ENCODE results near the gene DIP2C. TPM values are rescaled to one million over a fixed set of nuclear protein-coding genes. Genes with fewer than 3 reads are reported as not detected.
"Not testable (repeated sequence)": the region's sequence is repeated elsewhere in the genome, so short reads cannot be mapped to it uniquely, and the experiment has no call there.

DIP2C gene
- polyA plus RNA-seq, 1 donor from 2014 or later: 1.4 TPM

DNA sequence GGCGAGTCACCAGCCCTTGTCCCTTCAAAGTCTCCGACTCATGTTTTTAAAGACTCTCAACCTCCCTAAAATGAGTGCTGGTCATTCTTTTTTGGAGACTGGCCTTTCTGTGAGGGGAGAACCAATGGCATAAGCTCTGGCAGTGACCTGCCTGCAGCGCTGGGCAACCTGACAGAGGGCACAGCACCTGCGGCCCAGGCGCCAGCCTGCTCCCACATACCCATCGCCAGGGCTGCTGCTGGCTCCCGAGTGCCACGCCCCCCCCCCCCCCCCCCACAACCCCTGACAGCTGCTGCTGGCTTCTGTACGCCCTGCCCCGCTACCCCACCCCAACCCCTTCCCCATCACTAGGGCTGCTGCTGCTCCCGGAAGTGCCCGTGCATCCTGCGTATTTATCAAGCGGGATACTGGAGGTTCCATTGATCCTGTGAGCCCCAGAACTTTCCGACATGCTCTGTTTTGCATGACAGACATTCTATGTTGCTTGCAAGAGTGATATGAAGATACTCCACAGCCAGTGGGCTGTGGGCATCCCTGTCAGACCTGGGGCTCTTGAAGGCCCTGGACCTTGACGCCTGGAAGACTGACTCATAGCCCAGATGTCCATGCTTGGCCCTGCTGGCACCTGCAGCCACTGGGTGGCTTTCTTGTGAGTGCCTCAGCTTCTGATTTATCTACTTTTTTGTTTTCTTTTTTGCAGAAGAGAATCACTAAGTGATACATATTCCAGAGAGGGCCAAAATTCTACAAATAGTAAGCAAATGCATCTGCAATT lies 310.4 kb downstream of the DIP2C start:
- Mint-ChIP-seq H3K27ac (no peak overlapping the region), H3K4me1 (peaks cover 0 to 1% (median 0%) of the 10 kb centered on the region in 3 donors), H3K9me3 (peaks cover 0 to 5% (median 0%) of the 10 kb centered on the region in 3 donors), H3K36me3 (peaks cover 8% of the 10 kb centered on the region), H3K4me3 (no peak overlapping the region), H3K27me3 (peaks cover 2% of the 10 kb centered on the region)

DNA sequence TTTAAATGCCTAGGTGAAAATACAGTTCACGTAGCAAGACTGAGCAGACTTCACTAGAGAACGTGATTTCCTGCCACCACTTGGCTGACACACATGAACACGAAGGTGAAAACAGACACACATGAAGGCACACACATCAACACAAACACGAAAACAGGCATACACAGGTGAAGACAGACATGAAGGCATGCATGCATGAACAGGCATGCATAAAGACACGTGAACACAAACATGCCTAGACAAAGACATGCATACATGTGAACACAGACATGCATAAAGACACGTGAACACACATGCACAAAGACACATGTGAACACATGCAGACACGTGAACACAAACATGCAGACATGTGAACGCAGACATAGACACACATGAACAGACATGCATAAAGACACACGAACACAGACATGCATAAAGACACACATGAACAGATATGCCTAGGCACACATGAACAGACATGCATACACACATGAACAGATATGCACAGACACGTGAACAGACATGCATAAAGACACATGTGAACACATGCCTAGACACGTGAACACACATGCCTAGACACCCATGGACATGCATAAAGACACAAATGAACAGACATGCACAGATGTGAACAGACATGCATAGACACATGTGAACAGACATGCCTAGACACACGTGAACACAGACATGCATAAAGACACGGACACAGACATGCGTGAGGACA lies 311.1 kb downstream of the DIP2C start:
- H3K4me1 Mint-ChIP-seq: no peaks in the 10 kb centered on the region
- H3K36me3 Mint-ChIP-seq: peaks cover 6% of the 10 kb centered on the region
- peaks cover 0 to 5% (median 0%) of the 10 kb centered on the region in 3 donors for H3K9me3 Mint-ChIP-seq
- H3K27ac Mint-ChIP-seq: no peak overlapping the region
- H3K27me3 Mint-ChIP-seq: no peaks in the 10 kb centered on the region
- no peak overlapping the region for H3K4me3 Mint-ChIP-seq

DNA sequence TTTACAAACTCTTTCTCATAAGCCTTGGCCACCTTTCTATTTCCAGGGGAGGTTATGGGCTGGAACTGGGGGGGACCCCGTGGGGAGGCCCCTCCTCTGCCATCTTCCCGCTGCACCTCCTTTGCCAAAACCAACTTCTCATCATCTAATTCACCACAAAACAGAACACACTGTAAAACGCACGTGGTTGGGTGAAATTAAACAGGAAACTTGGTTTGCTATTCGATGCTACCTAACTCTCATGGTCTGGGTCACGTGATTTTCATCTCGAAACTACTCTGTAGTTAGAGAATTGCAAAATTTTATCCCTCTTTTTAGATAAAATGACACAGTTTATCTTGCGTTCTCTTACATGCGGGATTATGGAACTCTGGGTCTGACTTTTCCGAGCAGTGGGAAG lies 312.2 kb downstream of the DIP2C start:
- Mint-ChIP-seq H3K36me3 (peaks cover 6% of the 10 kb centered on the region), H3K4me1 (no peaks in the 10 kb centered on the region), H3K4me3 (no peak overlapping the region), H3K9me3 (peaks cover 0 to 5% (median 0%) of the 10 kb centered on the region in 3 donors), H3K27me3 (no peaks in the 10 kb centered on the region), H3K27ac (no peak overlapping the region)

DNA sequence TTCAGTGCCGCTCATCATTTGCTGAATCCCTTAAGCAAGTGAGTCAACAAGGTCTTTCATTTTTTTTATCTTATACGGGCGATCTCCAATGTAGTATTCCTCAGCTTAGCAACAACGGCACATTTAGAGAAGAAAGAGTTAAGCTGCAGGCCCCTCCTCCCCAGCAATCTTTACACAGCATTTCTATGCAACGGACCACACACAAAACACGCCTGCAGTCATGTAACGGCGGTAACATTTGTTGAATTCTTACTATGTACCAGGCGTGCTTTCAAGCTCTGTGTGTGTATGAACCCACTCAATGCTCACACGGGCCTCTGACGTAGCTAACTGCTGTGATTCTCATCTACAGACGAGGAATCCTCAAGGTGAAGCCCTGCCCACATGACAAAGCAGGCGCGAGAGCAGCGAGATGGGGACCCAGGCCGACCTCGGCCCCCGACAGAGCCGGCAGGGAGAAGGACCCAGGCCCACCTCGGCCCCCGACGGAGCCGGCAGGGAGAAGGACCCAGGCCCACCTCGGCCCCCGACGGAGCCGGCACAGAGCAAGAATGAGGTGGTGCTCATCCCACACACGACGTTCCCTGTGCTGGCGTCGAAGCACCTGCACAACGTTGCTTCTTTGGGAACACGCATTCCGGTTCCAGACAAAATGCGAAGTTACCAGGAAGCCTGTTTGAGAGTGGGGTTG lies 313.5 kb downstream of the DIP2C start:
- H3K4me3 Mint-ChIP-seq: no peak overlapping the region

DNA sequence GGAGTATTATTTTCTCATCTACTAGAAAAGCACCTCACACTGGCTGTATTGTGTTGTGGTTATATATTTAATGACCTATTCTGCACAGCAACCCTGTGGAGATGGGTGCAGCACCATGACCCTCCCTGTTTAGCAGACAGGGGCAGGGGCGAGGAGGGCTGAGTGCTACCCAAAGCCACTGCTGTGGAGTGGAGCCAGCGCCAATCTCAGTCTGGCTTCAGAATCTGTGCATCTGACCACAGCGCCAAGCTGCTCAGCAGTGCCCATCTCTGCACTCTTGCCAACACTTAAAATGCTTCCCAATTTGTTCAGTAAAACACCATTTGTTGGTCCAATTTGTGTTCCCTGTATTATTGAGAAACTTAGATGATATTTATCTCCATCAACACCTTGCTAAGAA lies 315.1 kb downstream of the DIP2C start:
- H3K9me3 Mint-ChIP-seq: no peaks in the 10 kb centered on the region
- no peaks in the 10 kb centered on the region for H3K4me1 Mint-ChIP-seq
- no peak overlapping the region for H3K4me3 Mint-ChIP-seq
- H3K27ac Mint-ChIP-seq: no peak overlapping the region
- H3K36me3 Mint-ChIP-seq: peaks cover 5% of the 10 kb centered on the region
- no peaks in the 10 kb centered on the region for H3K27me3 Mint-ChIP-seq

More for the DNA sequence above, 313.5 kb downstream of the DIP2C start:
- H3K27ac Mint-ChIP-seq: no peak overlapping the region
- no peaks in the 10 kb centered on the region for H3K4me1 Mint-ChIP-seq
- no peaks in the 10 kb centered on the region for H3K9me3 Mint-ChIP-seq
- no peaks in the 10 kb centered on the region for H3K27me3 Mint-ChIP-seq
- H3K36me3 Mint-ChIP-seq: peaks cover 5% of the 10 kb centered on the region

DNA sequence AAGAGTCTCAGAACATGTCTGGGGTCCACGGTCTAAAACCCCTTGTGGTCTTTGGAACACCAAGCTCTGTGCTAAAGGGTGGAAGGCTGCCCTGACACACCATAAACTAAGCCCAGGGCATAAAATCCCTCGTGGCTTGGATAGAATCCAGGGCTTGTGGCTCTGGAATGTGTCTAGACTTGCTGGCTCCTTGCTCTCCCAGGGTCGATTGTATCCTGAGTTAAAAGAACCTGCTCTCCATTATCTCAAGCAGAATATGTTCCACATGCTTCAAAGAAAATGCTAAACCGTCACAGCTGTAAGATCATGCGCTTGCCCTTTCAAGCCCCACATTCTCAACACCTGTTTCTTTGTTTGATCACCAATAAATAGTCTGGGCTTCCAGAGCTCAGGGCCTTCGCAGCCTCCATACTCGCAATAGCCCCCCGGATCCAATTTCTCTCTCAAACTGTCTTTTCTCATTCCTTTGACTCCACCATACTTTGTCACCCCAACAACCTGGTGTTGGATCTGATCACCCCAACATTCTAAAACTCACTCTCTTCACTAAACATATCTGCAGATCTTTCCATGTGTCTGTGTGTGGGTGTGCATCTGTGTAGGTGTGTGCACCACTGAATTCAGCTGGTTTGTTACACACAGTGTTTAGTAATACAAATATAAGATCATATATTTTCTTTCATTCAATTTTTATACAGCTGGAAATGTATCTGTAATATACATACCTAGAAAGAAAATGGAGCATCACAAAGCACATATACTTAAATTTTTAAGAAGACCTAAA lies 315.8 kb downstream of the DIP2C start:
- no peaks in the 10 kb centered on the region for H3K9me3 Mint-ChIP-seq
- no peaks in the 10 kb centered on the region for H3K27me3 Mint-ChIP-seq
- H3K4me1 Mint-ChIP-seq: no peaks in the 10 kb centered on the region
- H3K4me3 Mint-ChIP-seq: no peak overlapping the region
- H3K27ac Mint-ChIP-seq: no peak overlapping the region
- H3K36me3 Mint-ChIP-seq: peaks cover 5% of the 10 kb centered on the region

DNA sequence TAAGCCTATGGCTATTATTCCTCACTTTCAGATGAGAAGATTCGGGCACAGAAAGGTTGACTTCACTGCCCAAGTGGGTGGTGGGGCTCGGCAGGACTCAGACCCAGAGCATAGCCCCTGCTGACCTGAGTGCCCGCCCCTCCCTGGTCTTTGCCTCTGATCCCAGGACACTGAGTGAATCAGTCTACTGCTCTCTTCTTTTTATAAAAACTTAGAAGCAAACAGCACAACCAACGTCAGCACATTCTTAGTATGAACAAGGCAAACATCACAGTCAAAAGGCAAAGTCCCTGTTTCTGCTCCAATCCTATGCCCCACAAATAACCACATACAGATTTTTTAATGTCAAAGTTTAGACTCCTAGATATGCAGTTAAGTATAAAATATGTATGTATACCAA lies 316.5 kb downstream of the DIP2C start:
- Mint-ChIP-seq H3K4me1 (no peaks in the 10 kb centered on the region), H3K27me3 (no peaks in the 10 kb centered on the region), H3K36me3 (peaks cover 5% of the 10 kb centered on the region)

DNA sequence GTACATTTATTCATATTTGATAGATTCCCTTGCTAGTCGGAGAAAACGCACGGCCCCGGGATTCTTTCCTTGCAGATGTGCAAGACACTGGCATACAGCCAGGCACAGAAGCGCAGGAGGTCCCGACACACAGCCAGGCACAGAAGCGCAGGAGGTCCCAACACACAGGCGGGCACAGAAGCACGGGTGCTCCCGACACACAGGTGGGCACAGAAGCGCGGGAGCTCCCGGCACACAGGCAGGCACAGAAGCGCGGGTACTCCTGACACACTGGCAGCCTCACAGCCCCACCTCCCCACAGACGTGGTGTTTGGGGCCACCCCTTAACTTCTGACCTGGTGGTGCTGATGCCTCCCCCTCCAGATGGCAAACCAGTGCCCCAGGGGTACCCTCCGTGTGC lies 316.9 kb downstream of the DIP2C start:
- H3K27ac Mint-ChIP-seq: no peak overlapping the region
- no peaks in the 10 kb centered on the region for H3K4me1 Mint-ChIP-seq
- no peak overlapping the region for H3K4me3 Mint-ChIP-seq
- H3K27me3 Mint-ChIP-seq: no peaks in the 10 kb centered on the region
- peaks cover 5% of the 10 kb centered on the region for H3K36me3 Mint-ChIP-seq
- H3K9me3 Mint-ChIP-seq: no peaks in the 10 kb centered on the region

More for the DNA sequence above, 316.5 kb downstream of the DIP2C start:
- Mint-ChIP-seq H3K4me3 (no peak overlapping the region), H3K9me3 (no peaks in the 10 kb centered on the region), H3K27ac (no peak overlapping the region)

DNA sequence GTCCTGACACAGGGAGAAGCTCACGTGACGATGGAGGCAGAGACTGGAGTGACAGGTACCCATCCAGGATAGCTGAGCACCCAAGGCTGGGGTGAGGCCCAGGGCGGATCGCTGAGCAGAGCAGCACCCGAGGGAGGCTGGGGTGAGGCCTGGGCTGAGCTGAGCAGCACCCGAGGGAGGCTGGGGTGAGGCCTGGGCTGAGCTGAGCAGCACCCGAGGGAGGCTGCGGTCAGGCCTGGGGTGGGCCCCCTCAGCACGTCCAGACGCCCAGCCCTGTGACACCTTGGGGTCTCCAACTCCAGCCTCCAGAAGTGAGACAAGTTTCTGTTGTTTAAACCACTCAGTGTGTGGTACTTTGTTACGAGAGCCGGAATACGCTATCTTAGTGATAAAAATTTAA lies 318.0 kb downstream of the DIP2C start:
- H3K27ac Mint-ChIP-seq: no peak overlapping the region
- H3K9me3 Mint-ChIP-seq: no peaks in the 10 kb centered on the region
- H3K36me3 Mint-ChIP-seq: peaks cover 5% of the 10 kb centered on the region
- no peaks in the 10 kb centered on the region for H3K4me1 Mint-ChIP-seq
- H3K4me3 Mint-ChIP-seq: no peak overlapping the region
- no peaks in the 10 kb centered on the region for H3K27me3 Mint-ChIP-seq

DNA sequence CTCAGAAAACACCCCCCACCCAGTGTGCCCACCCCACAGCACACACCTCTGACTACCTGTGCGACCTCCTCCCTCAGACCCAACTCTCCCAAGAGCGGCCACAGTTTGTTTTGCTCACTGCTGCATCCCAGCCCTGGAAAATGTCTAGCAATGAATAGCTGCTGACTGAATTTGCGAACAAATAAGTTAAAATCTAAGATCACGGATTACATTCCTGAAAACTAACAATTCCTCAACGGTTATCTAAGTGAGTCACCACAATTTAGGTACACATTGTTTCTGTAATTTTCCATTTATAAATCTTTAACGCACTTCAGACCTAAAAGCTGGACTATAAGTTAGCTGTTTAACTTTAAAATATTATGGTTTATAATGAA lies 319.0 kb downstream of the DIP2C start:
- H3K27ac Mint-ChIP-seq: no peak overlapping the region

DNA sequence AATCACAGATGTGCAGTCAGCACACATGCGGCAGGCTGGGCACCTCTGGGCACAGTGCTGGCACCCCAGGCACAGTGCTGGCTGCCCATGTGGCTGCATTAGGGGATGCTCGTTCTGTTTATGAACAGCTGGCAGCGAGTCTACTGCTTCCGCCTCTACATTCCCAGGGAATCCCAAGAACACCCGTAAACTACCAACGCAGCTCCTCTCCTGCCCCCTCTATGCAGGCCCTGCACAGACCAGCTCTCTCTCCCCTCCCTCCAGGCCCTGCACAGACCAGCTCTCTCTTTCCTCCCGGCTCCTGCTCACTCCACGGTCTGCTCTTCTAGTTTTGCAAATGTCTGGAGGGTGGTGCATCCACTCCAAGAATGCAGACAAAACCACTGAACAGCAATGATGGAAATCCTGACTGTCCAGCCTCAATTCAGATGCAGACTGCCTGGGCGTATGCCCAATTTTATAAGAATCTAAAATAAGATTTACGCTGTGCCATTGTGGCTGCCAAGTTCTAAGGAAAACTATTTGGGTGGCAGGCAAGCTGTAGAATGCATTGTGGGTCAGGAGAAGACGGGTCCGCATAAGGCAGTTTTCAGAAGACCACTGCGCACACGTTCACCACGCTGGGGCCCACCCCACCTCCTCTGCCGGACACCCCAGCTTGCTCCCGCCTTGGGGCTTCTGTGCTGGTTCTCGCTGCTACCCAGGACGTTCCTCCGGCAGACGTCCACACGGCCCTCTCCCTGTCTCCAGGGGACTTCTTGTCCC lies 319.6 kb downstream of the DIP2C start:
- Mint-ChIP-seq H3K4me3 (no peak overlapping the region), H3K36me3 (no peaks in the 10 kb centered on the region), H3K4me1 (peaks cover 0 to 3% (median 0%) of the 10 kb centered on the region in 3 donors), H3K27me3 (no peaks in the 10 kb centered on the region), H3K9me3 (no peaks in the 10 kb centered on the region), H3K27ac (no peak overlapping the region)

More for the DNA sequence above, 319.0 kb downstream of the DIP2C start:
- Mint-ChIP-seq H3K9me3 (no peaks in the 10 kb centered on the region), H3K27me3 (no peaks in the 10 kb centered on the region), H3K36me3 (peaks cover 1% of the 10 kb centered on the region), H3K4me1 (peaks cover 0 to 3% (median 0%) of the 10 kb centered on the region in 3 donors), H3K4me3 (no peak overlapping the region)

DNA sequence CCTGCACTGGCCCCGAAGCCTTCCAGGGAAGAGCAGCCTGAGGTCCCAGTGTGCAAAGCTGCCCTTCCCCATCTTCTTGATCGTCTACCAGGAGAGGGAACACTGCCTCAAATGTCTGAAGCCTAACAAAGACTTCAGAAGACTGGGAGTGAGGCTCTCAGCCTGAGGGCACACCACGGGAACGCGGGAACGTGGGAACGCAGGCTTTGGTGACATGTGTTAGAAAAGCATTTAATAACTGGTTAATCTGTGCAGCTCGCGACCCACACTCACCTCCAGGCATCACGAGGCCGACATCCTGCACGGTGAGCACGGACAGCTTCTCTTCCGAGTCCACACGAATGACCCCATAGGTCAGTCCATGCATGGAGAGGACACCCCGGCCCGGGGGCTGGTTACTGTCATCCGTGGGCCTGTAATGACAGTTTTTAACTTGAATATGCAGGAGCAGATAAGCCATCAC lies 320.2 kb downstream of the DIP2C start:
- Mint-ChIP-seq H3K36me3 (no peaks in the 10 kb centered on the region), H3K27ac (no peak overlapping the region), H3K9me3 (no peaks in the 10 kb centered on the region), H3K4me1 (peaks cover 0 to 3% (median 0%) of the 10 kb centered on the region in 3 donors), H3K27me3 (no peaks in the 10 kb centered on the region), H3K4me3 (no peak overlapping the region)

DNA sequence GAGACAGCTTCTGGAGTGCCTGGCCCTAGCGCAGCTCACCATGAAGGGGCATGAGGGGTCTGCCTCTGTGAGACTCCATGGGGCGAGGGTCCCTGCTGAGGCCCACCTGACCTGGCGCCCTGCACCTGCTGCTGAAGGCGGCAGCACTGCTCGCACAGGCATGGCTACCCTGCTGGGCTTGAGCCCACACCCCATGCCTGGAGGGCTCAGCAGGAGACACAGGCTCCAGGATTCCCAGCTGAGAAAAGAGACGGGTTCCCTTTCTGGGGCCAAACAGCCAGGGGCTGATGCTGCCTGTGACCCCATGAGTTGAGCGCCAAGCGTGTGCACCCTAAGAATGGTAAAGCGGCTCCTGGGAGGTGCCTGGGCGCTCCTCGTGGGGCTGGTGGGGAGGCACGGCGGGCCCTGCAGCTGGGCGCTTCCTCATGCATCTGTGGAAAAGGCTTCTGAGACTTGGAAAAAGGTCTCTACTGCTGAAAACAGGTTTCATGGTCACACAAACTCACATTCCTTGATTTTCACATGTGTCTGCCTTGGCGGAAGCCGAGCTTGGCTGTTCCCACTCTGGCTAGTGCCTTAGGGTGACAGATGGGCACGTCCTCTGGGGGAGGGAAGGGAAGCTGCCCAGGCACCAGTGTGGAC lies 320.8 kb downstream of the DIP2C start:
- H3K36me3 Mint-ChIP-seq: no peaks in the 10 kb centered on the region
- H3K4me1 Mint-ChIP-seq: peaks cover 0 to 3% (median 0%) of the 10 kb centered on the region in 3 donors
- no peaks in the 10 kb centered on the region for H3K27me3 Mint-ChIP-seq
- no peaks in the 10 kb centered on the region for H3K9me3 Mint-ChIP-seq
- no peak overlapping the region for H3K4me3 Mint-ChIP-seq
- no peak overlapping the region for H3K27ac Mint-ChIP-seq

DNA sequence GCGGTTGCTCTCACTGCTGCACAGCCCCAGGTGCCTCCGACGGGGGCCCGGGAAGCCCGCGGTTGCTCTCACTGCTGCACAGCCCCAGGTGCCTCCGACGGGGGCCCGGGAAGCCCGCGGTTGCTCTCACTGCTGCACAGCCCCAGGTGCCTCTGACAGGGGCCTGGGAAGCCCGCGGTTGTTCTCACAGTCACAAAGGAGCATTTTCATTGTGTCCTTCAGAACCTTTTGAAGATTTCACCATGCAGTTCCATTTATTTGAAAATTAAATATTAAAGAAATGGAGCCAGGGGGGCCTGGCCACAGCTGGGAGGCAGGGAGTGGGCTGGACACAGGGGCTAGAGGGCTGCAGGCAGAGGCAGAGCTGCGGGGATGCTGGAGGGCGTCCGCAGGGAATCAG lies 321.4 kb downstream of the DIP2C start:
- H3K9me3 Mint-ChIP-seq, H3K4me1 Mint-ChIP-seq, H3K27me3 Mint-ChIP-seq, H3K27ac Mint-ChIP-seq, H3K4me3 Mint-ChIP-seq, H3K36me3 Mint-ChIP-seq: not testable (repeated sequence)

All from IgD-negative memory B cell (primary cell).